ENCODE measurements around the gene RTF1.

- TF ChIP-seq POLR2A (IDR thresholded peaks at IDR 0.05), result no peak
- TF ChIP-seq, protein P1, sequence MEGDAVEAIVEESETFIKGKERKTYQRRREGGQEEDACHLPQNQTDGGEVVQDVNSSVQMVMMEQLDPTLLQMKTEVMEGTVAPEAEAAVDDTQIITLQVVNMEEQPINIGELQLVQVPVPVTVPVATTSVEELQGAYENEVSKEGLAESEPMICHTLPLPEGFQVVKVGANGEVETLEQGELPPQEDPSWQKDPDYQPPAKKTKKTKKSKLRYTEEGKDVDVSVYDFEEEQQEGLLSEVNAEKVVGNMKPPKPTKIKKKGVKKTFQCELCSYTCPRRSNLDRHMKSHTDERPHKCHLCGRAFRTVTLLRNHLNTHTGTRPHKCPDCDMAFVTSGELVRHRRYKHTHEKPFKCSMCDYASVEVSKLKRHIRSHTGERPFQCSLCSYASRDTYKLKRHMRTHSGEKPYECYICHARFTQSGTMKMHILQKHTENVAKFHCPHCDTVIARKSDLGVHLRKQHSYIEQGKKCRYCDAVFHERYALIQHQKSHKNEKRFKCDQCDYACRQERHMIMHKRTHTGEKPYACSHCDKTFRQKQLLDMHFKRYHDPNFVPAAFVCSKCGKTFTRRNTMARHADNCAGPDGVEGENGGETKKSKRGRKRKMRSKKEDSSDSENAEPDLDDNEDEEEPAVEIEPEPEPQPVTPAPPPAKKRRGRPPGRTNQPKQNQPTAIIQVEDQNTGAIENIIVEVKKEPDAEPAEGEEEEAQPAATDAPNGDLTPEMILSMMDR (IDR thresholded peaks at IDR 0.05 in 4 of 5, conservative IDR thresholded peaks at IDR 0.05 in 1 of 5), result no peak
Measured at GRCh38 chr15:41392659-41393058, 24.2 kb upstream of the RTF1 start.
